HG03196 (cell line): Measurements from ENCODE around the gene COL4A5.
"Not testable (repeated sequence)": the region's sequence is repeated elsewhere in the genome, so short reads cannot be mapped to it uniquely, and the experiment has no call there.

Experiments
- ATAC-seq: cut with Tn5 transposase; IDR thresholded peaks from one replicate; pipeline ENCODE4 v1.9.1; 2021; ENCODE audit not compliant: unreplicated experiment

The COL4A5 gene

DNA sequence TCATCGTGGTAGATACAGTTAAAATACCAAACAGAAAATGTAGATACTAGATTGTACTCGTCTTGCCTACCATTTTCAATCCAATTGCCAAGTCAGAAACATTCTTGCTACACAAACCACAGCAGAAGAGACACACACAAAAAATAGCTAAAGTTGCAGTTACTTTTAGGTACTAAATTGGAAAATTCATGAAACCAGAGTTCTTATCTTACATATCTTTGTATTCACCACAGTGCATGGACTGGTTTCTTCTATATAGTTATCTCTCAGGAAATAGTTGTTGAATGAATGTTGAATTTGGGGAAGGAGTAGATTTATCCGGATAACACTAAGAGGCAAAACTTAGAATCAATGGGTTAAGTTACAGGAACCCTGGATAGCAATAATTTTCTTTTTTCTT lies 14.2 kb downstream of the COL4A5 start:
- ATAC-seq, result no peak

DNA sequence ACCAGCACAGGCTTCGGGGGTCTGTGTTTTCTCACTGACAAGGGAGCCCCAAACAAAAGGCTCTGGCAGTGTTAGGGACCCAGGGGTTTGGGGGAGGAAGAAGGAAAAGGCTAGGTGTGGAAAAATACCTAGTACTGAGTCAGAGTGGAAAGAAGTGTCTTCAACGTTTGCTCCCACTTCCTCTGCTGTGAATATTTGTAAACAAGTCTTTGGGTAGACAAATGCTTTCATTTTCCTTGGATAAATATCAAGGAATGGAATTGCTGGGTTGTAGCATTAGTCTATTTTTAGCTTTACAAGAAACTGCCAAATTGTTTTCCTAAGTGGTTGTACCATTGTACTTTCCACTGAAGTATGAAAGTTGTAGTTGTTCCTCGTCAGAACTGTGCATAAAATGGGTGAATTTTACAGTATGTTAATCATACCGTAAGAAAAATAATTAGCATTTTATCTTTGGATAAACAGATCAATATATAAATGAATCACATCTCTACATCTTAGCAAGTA lies 17.4 kb downstream of the COL4A5 start:
- no peak for ATAC-seq

DNA sequence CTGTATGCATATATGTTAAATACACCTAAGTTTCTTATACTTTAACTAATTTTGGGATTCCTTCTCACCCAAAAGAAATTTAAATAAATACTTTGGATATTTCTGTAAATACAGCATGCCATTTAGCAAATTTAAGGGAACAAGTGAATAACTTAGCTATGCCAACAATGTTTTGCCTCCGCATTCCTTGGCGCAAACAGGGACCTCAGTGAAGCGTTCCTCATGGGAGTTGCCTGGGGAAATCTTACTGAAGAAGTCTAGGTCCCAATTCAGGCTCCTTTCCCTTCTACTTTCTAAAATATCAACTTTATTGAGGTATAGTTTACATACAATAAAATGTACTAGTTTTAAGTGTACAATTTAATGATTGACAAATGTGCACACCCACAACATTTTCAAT lies 25.0 kb downstream of the COL4A5 start:
- ATAC-seq, result no peak

DNA sequence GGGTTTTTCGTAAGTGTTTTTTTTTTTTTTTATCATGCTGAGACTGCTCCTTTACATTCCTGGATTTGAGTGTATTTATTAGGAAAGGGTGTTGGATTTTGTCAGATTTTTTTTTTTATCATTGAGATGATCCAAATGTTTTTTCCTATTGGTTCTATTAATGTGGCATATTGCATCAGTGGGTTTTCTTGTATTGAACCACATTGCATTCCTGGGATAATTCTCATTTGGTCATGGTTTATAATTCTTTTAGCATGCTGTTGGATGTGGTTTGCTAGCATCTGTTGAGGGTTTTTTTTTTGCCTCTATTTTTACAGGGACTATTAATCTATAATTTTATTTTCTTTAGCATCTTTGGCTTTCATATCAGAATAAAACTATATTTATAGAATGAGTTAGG lies 28.8 kb downstream of the COL4A5 start:
- ATAC-seq, result no peak

DNA sequence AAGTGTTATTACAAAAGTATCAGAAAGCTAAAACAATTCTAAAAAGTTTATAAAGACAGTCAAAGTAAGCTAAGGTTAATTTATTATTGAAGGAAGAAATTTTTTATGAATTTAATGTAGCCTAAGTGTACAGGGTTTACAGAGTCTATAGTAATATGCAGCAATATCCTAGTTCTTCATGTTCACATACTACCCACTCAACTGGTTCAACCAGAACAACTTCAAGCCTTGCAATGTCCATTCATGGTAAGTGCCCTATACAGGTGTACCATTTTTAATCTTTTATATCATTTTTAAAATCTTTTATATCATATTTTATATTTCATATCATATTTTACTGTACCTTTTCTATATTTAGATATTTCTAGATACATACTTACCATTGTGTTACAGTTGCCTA lies 34.3 kb downstream of the COL4A5 start:
- ATAC-seq, result no peak

DNA sequence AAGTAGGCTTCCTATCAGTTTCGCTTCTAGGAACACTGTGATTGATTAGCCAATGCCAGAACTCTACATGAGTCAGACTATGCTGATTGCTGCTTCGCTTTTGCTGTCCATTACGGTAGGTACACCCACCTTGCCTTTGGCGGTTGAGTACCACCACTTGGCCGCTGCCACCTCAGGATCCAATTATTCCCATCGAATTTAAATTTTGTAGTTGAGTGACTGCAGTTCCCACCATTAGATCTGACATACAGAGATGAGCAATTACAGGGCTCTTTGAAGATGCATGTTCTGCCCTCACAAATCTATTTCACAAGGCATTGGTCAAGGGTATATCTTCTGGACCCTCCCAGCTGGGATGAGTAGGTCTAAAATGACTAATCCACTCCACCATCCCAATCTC lies 41.9 kb downstream of the COL4A5 start:
- ATAC-seq, result not testable (repeated sequence)

DNA sequence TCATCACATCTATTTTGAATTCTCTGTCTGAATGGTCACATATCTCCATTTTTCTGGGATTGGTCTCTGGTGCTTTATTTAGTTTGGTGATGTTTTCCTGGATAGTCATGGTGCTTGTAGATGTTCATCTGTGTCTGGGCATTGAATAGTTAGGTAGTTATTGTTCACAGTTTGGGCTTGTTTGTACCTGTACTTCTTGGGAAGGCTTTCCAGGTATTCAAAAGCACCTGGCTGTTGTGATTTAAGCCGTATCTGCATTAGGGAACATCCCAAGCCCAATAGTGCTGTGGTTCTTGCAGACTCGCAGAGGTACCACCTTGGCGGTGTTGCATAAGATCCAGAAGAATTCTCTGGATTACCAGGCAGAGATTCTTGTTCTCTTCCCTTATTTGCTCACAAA lies 44.6 kb downstream of the COL4A5 start:
- ATAC-seq, result no peak

DNA sequence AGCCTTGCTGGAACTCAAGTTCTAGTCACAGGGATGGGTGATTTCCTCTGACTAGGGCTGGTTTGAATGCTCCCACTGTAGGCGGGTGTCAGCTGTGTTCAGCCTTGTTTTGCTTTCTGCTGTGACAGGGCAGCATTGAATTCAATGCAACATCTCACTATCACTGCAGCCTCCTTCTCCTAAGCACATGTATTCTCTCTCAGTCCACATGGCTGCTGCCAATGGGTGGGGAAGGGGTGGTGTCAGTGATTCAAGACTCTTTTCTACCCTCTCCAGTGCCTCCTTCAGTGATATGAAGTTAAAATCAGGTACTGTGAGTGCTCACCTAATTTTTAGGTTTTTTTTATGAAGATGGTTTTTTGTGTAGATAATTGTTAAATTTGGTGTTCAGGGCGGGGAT lies 46.3 kb downstream of the COL4A5 start:
- ATAC-seq, result no peak

DNA sequence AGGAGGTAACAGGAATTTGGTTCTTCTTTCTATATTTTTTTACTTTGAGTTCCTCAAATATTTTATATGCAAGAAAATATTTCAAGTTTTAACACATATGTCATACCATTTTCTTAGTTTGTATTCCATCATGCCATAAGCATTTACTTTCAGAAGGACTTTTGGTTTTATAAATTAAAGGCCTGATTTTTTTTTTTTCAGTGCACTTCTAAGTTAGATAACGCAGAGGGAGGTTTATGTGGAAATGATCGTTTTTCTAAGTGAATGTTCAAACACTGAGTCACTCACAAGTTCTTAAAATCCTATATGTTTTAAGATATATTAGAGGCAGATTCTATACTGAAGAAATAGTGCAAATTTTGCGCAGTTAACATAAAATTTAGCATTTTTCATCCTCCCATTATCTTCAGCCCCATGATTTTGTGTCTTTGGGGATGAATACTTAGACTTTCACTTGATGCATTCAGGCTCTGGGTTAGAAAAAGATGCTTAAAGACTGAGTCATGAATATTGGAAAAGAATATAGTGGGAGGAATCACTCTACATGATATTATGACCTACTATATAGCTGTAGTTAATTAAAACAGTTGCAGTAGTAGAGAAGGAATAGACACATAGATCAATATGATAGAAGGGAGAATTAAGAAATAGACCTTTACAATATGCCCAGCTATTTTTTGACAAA lies 54.9 kb downstream of the COL4A5 start:
- ATAC-seq, result no peak

DNA sequence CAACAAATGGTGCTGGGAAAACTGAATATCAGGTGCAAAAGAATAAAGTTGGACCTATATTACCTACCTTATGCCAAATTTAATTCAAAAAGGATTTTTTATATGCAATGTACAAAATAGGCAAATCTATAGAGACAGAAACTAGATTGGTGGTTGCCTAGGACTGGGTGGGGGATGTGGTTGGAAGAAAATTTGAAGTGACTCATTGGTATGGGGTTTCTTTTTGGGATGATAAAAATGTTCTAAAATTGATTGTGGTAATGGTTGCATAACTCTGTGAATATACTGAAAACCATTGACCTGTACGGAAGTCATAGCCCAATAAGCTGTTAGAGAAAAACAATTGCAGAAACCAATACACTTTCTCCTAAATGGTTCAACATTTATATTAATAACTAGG lies 72.1 kb downstream of the COL4A5 start:
- no peak for ATAC-seq

DNA sequence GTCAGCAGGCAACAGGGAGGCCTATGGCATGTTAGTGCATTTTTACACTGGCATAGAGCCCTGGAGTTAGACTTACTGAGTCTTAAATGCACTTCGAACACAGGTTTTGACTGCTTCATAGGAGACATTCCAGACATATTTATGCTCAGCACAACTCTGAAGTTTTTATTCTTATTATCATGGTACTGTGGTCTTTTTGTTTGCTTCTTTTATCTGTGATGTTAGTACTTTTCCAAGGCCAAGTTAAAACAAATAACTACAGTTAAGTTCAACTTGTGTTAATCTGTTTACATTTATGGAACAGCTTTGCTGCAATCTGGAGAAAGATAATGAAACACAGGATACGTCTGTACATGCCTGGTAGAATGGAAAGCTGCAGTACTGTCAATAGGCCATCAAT lies 76.5 kb downstream of the COL4A5 start:
- ATAC-seq, result no peak

DNA sequence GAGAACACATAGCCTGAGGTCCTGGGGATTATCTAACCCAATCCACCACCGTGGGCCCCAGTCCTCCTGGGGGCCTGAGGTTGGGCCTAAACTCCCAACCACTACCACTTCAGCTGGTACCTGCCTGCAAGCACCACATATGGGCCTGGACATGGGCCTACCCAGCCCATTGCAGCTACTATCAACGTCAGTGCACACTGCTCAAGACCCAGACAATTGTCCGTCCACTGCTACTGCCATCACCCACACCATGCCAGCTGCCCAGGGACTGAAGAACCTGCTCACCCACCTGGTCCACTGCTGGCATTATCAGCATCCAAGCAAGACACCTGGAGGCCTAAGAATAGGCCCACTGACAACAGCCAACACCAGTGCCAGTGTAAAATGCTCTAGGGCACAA lies 88.1 kb downstream of the COL4A5 start:
- ATAC-seq, result no peak

DNA sequence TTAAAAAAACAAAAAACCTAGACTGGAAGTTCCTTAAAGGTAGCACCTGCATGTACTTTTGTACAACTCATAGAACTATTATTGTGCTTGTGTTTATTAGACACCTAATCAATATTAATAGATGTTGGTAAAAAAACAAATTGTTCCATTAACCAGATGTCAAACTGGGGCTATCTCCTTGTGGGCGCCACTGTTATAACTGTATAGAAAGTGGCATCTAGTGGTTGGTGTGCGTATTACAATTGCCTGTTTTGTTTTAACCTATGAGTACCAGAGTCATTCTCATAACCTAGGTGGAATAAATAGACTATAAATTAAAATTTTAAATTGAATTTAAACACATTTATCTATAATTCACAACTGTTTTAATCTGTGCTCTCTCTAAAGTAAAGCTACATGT lies 97.4 kb downstream of the COL4A5 start:
- no peak for ATAC-seq

DNA sequence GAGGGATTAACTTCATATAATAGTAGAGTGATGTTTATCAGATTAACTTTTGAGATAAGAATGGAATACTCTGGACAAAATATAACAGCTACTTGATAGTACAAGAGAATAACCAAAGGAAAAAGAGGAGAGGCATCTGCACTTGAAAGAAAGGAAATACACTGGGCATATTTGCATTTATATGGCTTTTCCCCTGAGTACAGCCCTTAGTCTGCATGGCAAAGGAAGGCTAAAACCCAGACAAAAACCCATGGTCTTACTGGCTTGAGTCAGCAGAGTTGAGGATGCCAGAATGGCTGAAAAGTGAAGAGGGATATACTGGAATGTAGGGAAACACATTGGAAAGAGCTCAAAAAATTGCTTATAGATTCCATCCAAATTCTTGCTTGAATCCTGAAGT lies 101.6 kb downstream of the COL4A5 start:
- no peak for ATAC-seq

DNA sequence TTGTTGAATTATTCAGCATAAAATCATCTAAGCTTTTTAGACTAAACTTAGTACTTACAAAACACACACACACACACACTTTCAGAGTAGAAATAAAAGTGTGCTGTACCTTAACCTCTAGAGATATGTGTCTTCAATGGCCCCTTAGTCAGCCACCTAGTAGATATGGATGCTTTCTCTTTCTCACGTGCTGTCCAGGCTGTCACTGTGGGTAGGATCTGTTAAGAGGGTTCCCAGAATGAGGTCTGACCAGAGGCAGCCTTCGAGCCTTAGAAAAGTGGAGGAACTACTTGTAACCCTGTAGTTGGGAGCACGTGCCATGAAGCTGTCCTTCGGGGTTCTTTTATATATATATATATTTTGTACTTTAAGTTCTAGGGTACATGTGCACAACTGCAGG lies 117.9 kb downstream of the COL4A5 start:
- no peak for ATAC-seq

DNA sequence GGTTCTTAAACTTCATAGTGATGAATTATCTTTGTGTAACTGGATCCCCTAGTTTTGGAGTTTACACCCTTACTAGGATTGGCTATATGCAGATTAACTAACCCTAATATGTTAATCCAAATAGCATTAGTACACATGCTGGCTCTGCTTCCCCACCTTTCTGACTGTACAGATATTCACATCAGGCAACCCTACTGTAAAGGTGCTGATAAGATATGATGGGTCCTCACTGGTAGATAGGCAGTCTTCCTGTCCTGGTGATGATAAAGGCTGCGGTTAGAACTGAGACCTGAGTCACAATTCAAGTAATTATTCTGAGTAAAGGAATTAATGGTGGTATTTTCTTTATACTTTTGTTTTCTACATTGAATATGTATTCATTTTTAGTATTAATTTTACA lies 118.6 kb downstream of the COL4A5 start:
- ATAC-seq, result no peak

DNA sequence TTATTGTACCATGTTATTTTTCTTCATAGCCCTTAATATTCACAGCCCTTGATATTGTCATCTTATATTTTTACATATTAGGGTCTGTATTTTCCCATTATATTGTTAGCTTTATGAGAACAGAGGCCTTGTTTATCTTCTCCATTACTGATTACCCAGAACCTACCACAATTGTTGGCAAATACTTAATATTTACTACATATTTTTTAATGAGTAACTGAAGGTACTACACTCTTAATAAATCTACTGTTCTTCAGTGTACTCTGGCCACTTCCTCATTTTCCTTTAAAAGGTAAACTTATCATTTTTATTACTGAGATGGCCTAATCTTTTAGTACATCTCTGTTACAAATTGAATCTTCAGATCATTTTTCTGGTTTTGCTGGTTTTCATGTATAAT lies 133.5 kb downstream of the COL4A5 start:
- no peak for ATAC-seq

DNA sequence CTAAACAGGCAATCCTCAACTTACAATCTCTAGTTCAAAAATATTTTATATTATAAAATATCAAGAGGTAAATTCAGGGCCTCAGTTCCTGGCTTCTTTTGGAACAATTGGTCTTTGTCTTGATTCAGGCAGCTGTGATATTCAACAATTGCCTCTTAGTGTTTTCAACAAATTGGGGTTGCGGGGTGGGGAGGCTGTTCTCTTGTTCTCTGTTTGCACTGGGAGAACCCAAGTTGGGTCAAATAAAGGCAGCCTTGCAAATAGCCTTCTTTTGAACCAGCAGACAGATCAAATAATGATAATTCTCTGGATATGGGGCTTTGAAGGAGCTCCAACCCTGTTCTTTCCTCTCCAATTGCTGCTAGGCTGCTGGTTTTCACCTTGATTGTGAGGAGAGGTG lies 142.5 kb downstream of the COL4A5 start:
- no peak for ATAC-seq

DNA sequence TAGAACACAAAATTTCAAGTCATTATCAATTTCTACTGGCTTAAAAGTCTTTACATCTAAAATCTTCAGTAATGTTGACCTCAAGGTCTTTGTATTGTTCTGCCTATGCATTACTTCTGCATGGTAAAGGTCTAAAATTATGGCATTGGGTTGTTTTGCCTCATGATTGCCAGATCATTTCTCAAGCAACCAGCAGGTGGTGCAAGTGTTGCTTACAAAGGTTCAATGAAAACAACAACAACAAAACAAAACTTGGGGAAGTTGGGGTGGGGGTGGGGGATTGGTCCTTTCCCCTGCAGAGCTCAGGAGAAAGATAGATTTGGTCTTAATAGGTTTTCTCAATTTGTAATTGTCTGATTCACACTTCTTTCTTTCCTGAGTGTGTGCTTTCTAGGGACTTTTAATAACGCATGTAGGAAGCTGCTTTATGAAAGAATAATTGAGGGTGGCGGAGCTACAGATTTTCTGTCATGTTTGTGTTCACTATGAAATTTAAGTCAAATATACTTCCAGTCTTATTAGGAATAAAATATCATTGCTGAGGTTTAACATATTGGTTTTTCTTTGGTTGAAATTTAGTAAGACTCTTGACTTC lies 145.1 kb downstream of the COL4A5 start:
- no peak for ATAC-seq

DNA sequence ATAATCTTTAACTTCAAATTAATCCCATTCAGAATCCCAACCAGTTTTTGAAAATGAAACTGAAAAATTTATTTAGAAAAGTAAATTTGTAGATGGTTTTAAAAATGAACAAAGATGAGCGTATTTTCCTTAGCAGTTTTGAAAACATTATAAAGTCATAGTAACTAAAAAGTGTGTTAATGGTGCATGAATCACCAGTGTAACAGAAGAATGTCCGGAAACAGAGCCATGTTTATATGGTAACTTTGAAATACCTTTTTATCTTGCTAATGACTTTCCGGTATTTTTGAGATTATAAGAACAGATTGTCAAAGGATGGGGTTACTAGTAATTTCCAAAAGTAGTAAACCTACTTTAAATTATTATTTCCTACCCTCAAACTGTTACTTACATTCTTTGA lies 150.9 kb downstream of the COL4A5 start:
- ATAC-seq, result no peak

DNA sequence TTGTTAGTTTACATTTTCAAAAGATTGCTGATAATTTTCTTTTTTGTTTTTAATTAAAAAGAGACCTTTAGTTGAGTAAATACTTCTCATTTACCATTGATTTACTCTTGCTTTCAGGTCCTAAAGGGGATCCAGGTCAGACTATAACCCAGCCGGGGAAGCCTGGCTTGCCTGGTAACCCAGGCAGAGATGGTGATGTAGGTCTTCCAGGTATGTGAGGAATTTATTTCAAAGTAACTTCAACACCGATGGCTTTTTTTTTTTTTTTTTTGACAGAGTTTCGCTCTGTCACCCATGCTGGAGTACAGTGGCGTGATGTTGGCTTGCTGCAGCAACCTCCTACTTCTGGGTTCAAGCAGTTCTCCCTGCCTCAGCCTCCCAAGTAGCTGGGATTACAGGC lies 161.6 kb downstream of the COL4A5 start:
- ATAC-seq, result no peak

DNA sequence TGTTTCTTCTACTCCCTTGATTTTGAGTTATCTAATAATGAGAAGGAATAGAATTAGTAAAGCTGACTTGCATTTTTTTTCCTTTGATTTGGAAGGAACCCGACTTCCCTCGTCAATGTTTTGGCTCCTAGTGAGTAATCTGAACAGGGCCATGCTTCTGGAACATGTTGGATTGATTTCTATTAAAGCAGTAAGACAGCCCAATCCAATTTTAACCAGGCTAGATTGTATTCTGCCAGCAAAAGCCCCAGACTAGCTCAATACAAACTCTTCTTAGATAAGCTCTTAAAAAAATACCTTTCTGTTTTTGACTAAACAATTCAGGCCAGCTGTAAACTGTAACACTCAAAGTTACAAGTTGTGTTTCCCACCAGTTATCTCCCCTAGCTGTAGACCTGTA lies 170.5 kb downstream of the COL4A5 start:
- no peak for ATAC-seq

DNA sequence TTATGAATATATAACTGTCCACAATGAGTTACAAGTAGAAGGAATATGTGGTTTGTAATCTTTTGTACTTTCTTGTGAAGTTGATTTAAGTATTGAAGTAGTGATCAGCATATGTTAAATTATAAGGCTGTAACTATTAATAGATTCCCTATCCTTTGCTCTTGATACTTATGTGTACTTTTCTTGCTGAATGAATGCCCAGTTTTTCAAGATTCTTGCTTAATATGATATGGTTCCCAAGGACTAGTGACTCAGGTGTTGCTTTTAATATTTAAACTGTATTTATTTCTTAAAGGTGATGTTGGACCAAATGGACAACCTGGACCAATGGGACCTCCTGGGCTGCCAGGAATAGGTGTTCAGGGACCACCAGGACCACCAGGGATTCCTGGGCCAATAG lies 175.0 kb downstream of the COL4A5 start:
- ATAC-seq, result no peak
